ENCODE results near the gene MON2. TPM values are rescaled to one million over a fixed set of nuclear protein-coding genes. Genes with fewer than 3 reads are reported as not detected.

MON2 gene
- total and polyA plus RNA-seq, 8 donors, result 3.1 to 191 (median 55.3) TPM

DNA sequence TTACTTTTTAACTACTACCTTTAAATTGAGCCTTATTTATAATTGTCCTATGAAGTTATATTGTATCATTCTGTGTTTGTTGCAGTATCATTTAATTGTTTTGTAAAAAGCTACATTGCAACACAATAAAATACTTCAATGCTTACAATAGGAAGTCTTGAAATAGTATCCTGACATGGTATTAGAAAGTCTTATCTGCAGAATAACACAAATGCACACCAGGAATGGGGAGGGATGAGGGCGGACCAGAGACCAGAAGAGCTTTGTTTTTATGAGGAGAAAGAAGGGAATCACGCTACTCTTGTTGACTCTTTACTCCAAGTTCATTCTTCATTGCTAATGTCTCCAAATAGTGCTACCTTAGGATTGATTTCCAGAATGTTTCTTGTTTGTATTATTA is 120.2 kb downstream of the MON2 start:
- Histone ChIP-seq H3K4me3 (no peak overlapping the region), H3K4me1 (peaks cover 0 to 2% (median 0%) of the 10 kb centered on the region in 4 donors), H3K27me3 (no peaks in the 10 kb centered on the region), H3K27ac (no peak overlapping the region), H3K36me3 (peaks cover 0 to 80% (median 66%) of the 10 kb centered on the region in 4 donors), H3K9me3 (no peaks in the 10 kb centered on the region)
- intact Hi-C loops (cut with DNase I; ENCODE audit: low total_unique reads), result no loop called here
- no peak for DNase-seq
- TF ChIP-seq, protein P1, sequence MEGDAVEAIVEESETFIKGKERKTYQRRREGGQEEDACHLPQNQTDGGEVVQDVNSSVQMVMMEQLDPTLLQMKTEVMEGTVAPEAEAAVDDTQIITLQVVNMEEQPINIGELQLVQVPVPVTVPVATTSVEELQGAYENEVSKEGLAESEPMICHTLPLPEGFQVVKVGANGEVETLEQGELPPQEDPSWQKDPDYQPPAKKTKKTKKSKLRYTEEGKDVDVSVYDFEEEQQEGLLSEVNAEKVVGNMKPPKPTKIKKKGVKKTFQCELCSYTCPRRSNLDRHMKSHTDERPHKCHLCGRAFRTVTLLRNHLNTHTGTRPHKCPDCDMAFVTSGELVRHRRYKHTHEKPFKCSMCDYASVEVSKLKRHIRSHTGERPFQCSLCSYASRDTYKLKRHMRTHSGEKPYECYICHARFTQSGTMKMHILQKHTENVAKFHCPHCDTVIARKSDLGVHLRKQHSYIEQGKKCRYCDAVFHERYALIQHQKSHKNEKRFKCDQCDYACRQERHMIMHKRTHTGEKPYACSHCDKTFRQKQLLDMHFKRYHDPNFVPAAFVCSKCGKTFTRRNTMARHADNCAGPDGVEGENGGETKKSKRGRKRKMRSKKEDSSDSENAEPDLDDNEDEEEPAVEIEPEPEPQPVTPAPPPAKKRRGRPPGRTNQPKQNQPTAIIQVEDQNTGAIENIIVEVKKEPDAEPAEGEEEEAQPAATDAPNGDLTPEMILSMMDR (IDR thresholded peaks at IDR 0.05), result no peak
- no peak for TF ChIP-seq POLR2AphosphoS5 (IDR thresholded peaks at IDR 0.05)
- TF ChIP-seq POLR2A (IDR thresholded peaks at IDR 0.05), result no peak
- no peak for TF ChIP-seq EP300 (IDR thresholded peaks at IDR 0.05)
- WGBS, 5 donors, result 91 to 99% (median 95%) methylated on average over 2 of the region's 2 CpGs

DNA sequence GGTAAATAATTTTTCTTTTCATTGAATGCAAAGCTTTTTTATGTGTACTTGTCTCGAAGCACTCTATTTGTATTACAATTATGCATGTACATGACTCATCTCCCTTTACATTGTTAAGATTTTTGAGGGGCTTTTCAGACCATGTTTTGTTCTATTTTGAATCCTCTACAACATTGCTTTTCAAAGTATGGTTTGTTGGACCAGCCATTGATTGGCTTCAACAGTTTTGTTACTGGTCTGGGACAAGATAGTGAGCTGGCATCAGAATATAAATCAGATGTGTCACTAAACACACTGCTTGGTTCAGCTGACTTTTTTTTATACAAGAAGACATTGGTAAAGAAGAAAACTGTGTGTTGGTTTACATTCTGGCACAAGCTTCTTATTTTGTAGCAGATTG is 122.3 kb downstream of the MON2 start:
- Histone ChIP-seq H3K4me3 (no peak overlapping the region), H3K36me3 (peaks cover 0 to 89% (median 66%) of the 10 kb centered on the region in 4 donors), H3K9me3 (no peaks in the 10 kb centered on the region), H3K27ac (no peak overlapping the region), H3K27me3 (no peaks in the 10 kb centered on the region), H3K4me1 (no peaks in the 10 kb centered on the region)
- intact Hi-C loops (cut with DNase I; ENCODE audit: low total_unique reads), result no loop called here
- TF ChIP-seq POLR2AphosphoS5 (IDR thresholded peaks at IDR 0.05) (no peak), POLR2A (IDR thresholded peaks at IDR 0.05) (no peak)
- 78 to 92% (median 88%) methylated on average over 1 of the region's 1 CpG for WGBS, 5 donors
- DNase-seq, result no peak

DNA sequence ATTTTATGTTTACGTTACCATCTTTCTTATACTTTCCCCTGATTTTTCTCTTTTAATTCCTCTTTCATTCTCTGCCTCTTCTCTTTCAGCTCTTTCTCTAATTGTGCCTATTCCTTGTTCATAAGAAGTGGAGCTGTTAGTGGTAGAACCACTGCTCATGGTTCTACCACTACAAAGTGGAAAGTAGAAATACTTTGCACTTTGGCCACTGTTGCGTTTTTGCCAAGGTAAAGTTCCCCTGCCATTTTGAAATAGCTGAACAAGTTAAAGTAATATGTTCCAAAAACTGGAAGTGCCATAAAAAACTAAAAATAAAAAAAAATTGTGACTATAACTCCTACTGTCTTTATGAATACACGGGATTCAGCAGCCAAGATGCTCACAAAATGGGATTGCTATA is 130.6 kb downstream of the MON2 start:
- intact Hi-C loops (cut with DNase I; ENCODE audit: low total_unique reads), result loop anchor here (5.0 kb wide), 1 partner anchor 195 kb away; no protein-coding TSS in a partner anchor
- Histone ChIP-seq H3K27ac (no peak overlapping the region), H3K9me3 (no peaks in the 10 kb centered on the region), H3K4me1 (peaks cover 0 to 11% (median 8%) of the 10 kb centered on the region in 4 donors), H3K4me3 (no peak overlapping the region), H3K27me3 (no peaks in the 10 kb centered on the region), H3K36me3 (peaks cover 0 to 14% (median 8%) of the 10 kb centered on the region in 4 donors)
- TF ChIP-seq, protein P1 (IDR thresholded peaks at IDR 0.05), result no peak
- TF ChIP-seq POLR2AphosphoS5 (IDR thresholded peaks at IDR 0.05), result no peak
- no peak for TF ChIP-seq EP300 (IDR thresholded peaks at IDR 0.05)
- no peak for TF ChIP-seq POLR2A (IDR thresholded peaks at IDR 0.05)
- WGBS, 5 donors, result 93 to 99% (median 96%) methylated on average over 3 of the region's 3 CpGs
- DNase-seq, result no peak

DNA sequence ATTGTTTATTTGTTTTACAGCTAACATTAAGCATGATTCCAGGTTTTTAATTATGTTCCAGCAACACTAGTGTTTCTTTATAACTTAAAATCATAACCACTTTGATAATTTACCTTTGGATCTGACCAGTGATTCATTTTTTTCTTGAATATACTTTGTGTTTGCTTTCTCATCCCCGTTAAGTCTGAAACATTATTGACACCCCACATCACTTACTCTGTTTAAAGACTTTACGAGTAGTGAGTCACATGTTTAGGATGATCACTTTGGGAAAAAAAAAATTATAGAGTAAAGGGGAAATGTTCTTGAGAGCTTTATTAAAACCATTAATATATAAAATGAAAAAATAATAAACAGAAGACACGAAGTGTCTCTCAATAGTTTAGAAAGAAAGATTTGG is 132.2 kb downstream of the MON2 start:
- DNase-seq, result no peak
- no peaks in the 10 kb centered on the region for H3K36me3 ChIP-seq
- TF ChIP-seq, protein P1 (IDR thresholded peaks at IDR 0.05), result no peak
- no peak for TF ChIP-seq EP300 (IDR thresholded peaks at IDR 0.05)
- TF ChIP-seq POLR2A (IDR thresholded peaks at IDR 0.05), result no peak
- no peak for TF ChIP-seq POLR2AphosphoS5 (IDR thresholded peaks at IDR 0.05)
- 92 to 97% (median 94%) methylated on average over 3 of the region's 3 CpGs for WGBS, 5 donors
- no peaks in the 10 kb centered on the region for H3K27me3 ChIP-seq
- H3K4me3 ChIP-seq, result no peak overlapping the region
- H3K27ac ChIP-seq, result no peak overlapping the region
- no peaks in the 10 kb centered on the region for H3K9me3 ChIP-seq
- peaks cover 0 to 13% (median 11%) of the 10 kb centered on the region in 4 donors for H3K4me1 ChIP-seq
- intact Hi-C loops (cut with DNase I; ENCODE audit: low total_unique reads), result loop anchor here (5.0 kb wide), 1 partner anchor 193 kb away; no protein-coding TSS in a partner anchor

DNA sequence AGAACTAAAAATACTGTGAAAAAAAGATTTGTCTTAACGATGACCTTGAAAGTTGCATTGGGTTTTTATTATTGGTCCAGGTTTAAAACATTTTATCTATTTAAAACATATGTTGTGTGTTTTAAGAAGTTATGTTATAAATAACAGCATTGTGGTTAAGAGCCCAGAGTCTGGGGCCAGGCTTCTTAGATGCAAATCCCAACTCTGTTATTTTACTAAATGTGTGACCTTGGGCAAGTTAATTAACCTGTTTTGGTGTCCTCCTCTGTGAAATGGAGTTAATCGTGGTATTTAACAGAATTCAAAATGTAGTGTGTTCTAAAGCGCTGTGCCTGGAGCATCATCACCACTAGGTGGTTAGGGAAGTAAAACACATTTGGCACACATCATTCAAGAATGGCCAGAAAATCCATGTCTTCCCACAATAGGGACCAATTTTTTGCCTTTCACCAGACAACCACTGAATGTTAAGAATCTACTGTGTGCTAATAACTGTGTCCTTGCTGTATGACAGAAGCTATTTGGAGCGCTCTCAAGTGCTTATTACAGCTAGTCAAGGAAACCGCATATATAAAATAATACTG is 133.3 kb downstream of the MON2 start:
- intact Hi-C loops (cut with DNase I; ENCODE audit: low total_unique reads), result loop anchor here (5.0 kb wide), 1 partner anchor 192 kb away; no protein-coding TSS in a partner anchor
- DNase-seq, result no peak
- TF ChIP-seq, protein P1 (IDR thresholded peaks at IDR 0.05), result peak in 2 of 7 experiments; percentile 7 to 10
- TF ChIP-seq EP300 (IDR thresholded peaks at IDR 0.05), result no peak
- Histone ChIP-seq H3K9me3 (no peaks in the 10 kb centered on the region), H3K36me3 (no peaks in the 10 kb centered on the region), H3K27ac (no peak overlapping the region), H3K27me3 (no peaks in the 10 kb centered on the region), H3K4me1 (peaks cover 3 to 24% (median 17%) of the 10 kb centered on the region in 4 donors), H3K4me3 (no peak overlapping the region)
- 90 to 95% (median 93%) methylated on average over 5 of the region's 5 CpGs for WGBS, 5 donors

Measured in stomach (tissue), 9 donors.